CD14-positive monocyte (primary cell): Measurements from ENCODE around the gene DAGLA. TPM values are rescaled to one million over a fixed set of nuclear protein-coding genes. Genes with fewer than 3 reads are reported as not detected.

Experiments
- DNase-seq, 3 donors: peaks; one replicate each; pipeline ENCODE4 v3.0.0-alpha.2; 2011 to 2022
- H2AFZ ChIP-seq: 2 replicates; pipeline ENCODE4 v1.6.0; 2012; ENCODE audit warnings: mild to moderate bottlenecking, low read depth, low read length, inconsistent platforms; ENCODE audit not compliant: insufficient read depth, poor library complexity, severe bottlenecking
- H3K27ac ChIP-seq, 2 donors: 1 replicate in 1 of 2; 2 replicates in 1 of 2; pipeline ENCODE4 v1.5.1; 2012 to 2013; ENCODE audit warnings: low read length in 2 of 2, control low read depth in 1 of 2, inconsistent platforms in 1 of 2, low read depth in 1 of 2, mild to moderate bottlenecking in 1 of 2
- H3K27me3 ChIP-seq, 2 donors: one replicate each; pipeline versions ENCODE4 v1.6.0 to v1.6.1; 2011 to 2013; ENCODE audit warnings: low read length in 2 of 2; ENCODE audit not compliant: control insufficient read depth in 2 of 2, insufficient read depth in 2 of 2
- H3K36me3 ChIP-seq, 2 donors: replicated peaks in 1 of 2; 1 replicate in 1 of 2; 2 replicates in 1 of 2; pipeline versions ENCODE4 v1.5.1 to v1.6.1; 2012 to 2013; ENCODE audit warnings: low read length in 2 of 2, control low read depth in 1 of 2, inconsistent platforms in 1 of 2, mild to moderate bottlenecking in 1 of 2; ENCODE audit not compliant: insufficient read depth in 2 of 2, control insufficient read depth in 1 of 2
- H3K4me1 ChIP-seq, 2 donors: 1 replicate in 1 of 2; 2 replicates in 1 of 2; pipeline versions ENCODE4 v1.5.1 to v1.6.1; 2012 to 2013; ENCODE audit warnings: low read length in 2 of 2, control low read depth in 1 of 2, inconsistent platforms in 1 of 2, mild to moderate bottlenecking in 1 of 2, moderate library complexity in 1 of 2; ENCODE audit not compliant: insufficient read depth in 2 of 2, control insufficient read depth in 1 of 2
- H3K4me2 ChIP-seq: replicated peaks from 2 replicates; pipeline ENCODE3; 2012; ENCODE audit warnings: low read length, moderate library complexity, mild to moderate bottlenecking; ENCODE audit not compliant: poor library complexity, severe bottlenecking; ENCODE audit errors: extremely low read depth
- H3K4me3 ChIP-seq, 3 experiments: fragments of 200-600 bp in 1 of 3; sonication (generic) in 1 of 3; replicated peaks in 1 of 3; 1 replicate in 2 of 3; 2 replicates in 1 of 3; pipeline ENCODE4 v1.5.1; 2011 to 2013; ENCODE audit warnings: low read length in 3 of 3, mild to moderate bottlenecking in 3 of 3, control low read depth in 2 of 3, low read depth in 2 of 3, inconsistent platforms in 1 of 3, moderate library complexity in 1 of 3
- H3K79me2 ChIP-seq: 2 replicates; pipeline ENCODE4 v1.6.0; 2012; ENCODE audit warnings: mild to moderate bottlenecking, control low read depth, inconsistent platforms, low read length, moderate library complexity; ENCODE audit not compliant: insufficient read depth
- H3K9ac ChIP-seq: 2 replicates; pipeline ENCODE4 v1.6.0; 2017; ENCODE audit warnings: low read length, mild to moderate bottlenecking; ENCODE audit not compliant: insufficient read depth, poor library complexity, severe bottlenecking
- H3K9me3 ChIP-seq, 2 donors: replicated peaks in 1 of 2; 1 replicate in 1 of 2; 2 replicates in 1 of 2; pipeline versions ENCODE4 v1.5.1 to v1.6.1; 2012 to 2013; ENCODE audit warnings: low read length in 2 of 2, control low read depth in 1 of 2; ENCODE audit not compliant: control insufficient read depth in 1 of 2, insufficient read depth in 1 of 2
- H4K20me1 ChIP-seq: 2 replicates; pipeline ENCODE4 v1.6.0; 2012; ENCODE audit warnings: mild to moderate bottlenecking, low read length, control low read depth, moderate library complexity; ENCODE audit not compliant: insufficient read depth
- H3K27ac Mint-ChIP-seq, 7 donors: one replicate each; pipeline ENCODE4 v1.8.0; 2020; ENCODE audit warnings: mild to moderate bottlenecking in 7 of 7, mixed read lengths in 7 of 7, moderate library complexity in 6 of 7, inconsistent platforms in 2 of 7
- H3K27me3 Mint-ChIP-seq, 3 donors: one replicate each; pipeline ENCODE4 v1.8.0; 2021 to 2022; ENCODE audit warnings: low read depth in 3 of 3, mild to moderate bottlenecking in 3 of 3, mixed read lengths in 3 of 3, moderate library complexity in 3 of 3, inconsistent platforms in 1 of 3
- H3K36me3 Mint-ChIP-seq, 2 donors: one replicate each; pipeline ENCODE4 v1.8.0; 2020; ENCODE audit warnings: mixed read lengths in 2 of 2, inconsistent platforms in 1 of 2, mild to moderate bottlenecking in 1 of 2
- H3K4me1 Mint-ChIP-seq: one replicate; pipeline ENCODE4 v1.8.0; 2020; ENCODE audit warnings: mild to moderate bottlenecking, mixed read lengths
- H3K4me3 Mint-ChIP-seq, 2 donors: one replicate each; pipeline ENCODE4 v1.8.0; 2020; ENCODE audit warnings: mild to moderate bottlenecking in 2 of 2, mixed read lengths in 2 of 2, moderate library complexity in 1 of 2
- H3K9me3 Mint-ChIP-seq, 7 donors: one replicate each; pipeline ENCODE4 v1.8.0; 2020 to 2022; ENCODE audit warnings: mixed read lengths in 7 of 7, mild to moderate bottlenecking in 6 of 7, moderate library complexity in 6 of 7, inconsistent platforms in 2 of 7
- CTCF ChIP-seq: fragments of 200-600 bp; IDR thresholded peaks from one replicate; pipeline ENCODE4 v1.8.0; 2022; ENCODE audit warnings: antibody characterized with exemption, mild to moderate bottlenecking
- WGBS: methylation state at CpG from one replicate; pipeline ENCODE4 v1.1.5; 2013; ENCODE audit warnings: missing lambda C conversion rate; ENCODE audit not compliant: insufficient coverage; 5-methylcytosine and 5-hydroxymethylcytosine counted together
- intact Hi-C, 2 donors: fragments of 100-400 bp; cut with micrococcal nuclease; formaldehyde crosslinking; loops; one replicate each; pipeline versions ENCODE4 v1.15.0 to v1.15.1; 2023
- polyA plus RNA-seq, 3 donors: library from polyadenylated mRNA; depleted of rRNA in 1 of 3; unstranded in 2 of 3; stranded (reverse) in 1 of 3; fragments of 300-500 nt in 2 of 3; fragments of >200 nt in 1 of 3; fragmentation: Illumina TruSeq in 2 of 3; gene quantifications; 1 replicate in 2 of 3; 2 replicates in 1 of 3; pipeline ENCODE4 v1.2.3, GENCODE V29; 2012 to 2021

The DAGLA gene
- polyA plus RNA-seq, 3 donors: 0.16 to 6.7 (median 0.73) TPM

- Mint-ChIP-seq H3K27ac (no peak overlapping the region), H3K4me3 (no peak overlapping the region)
- intact Hi-C loops: no loop called here
Observed at GRCh38 chr11:61773356-61773755, 93.2 kb downstream of the DAGLA start.

GRCh38 chr11:61773809-61774208, 93.6 kb downstream of the DAGLA start:
- peaks cover 24 to 30% of the 10 kb centered on the region in 2 donors for H3K4me1 ChIP-seq
- peaks cover 0 to 3% (median 0%) of the 10 kb centered on the region in 7 donors for H3K9me3 Mint-ChIP-seq
- no peaks in the 10 kb centered on the region for H3K79me2 ChIP-seq
- peaks cover 14 to 26% (median 22%) of the 10 kb centered on the region in 3 donors for H3K27me3 Mint-ChIP-seq
- H2AFZ ChIP-seq: no peak overlapping the region
- intact Hi-C loops: no loop called here
- WGBS: 90% methylated on average over 16 of the region's 18 CpGs
- no peaks in the 10 kb centered on the region for H4K20me1 ChIP-seq
- no peak overlapping the region for H3K27ac ChIP-seq
- no peaks in the 10 kb centered on the region for H3K9me3 ChIP-seq
- no peaks in the 10 kb centered on the region for H3K36me3 ChIP-seq
- H3K9ac ChIP-seq: no peak overlapping the region
- no peaks in the 10 kb centered on the region for H3K36me3 Mint-ChIP-seq
- no peak overlapping the region for H3K27ac Mint-ChIP-seq
- no peak for TF ChIP-seq CTCF
- DNase-seq: no peak
- peaks cover 0 to 8% of the 10 kb centered on the region in 2 donors for H3K27me3 ChIP-seq
- peaks cover 29% of the 10 kb centered on the region for H3K4me1 Mint-ChIP-seq
- H3K4me3 Mint-ChIP-seq: no peak overlapping the region
- no peak overlapping the region for H3K4me2 ChIP-seq
- no peak overlapping the region for H3K4me3 ChIP-seq

More at GRCh38 chr11:61773356-61773755, 93.2 kb downstream of the DAGLA start:
- Histone ChIP-seq H4K20me1 (no peaks in the 10 kb centered on the region), H3K27ac (no peak overlapping the region), H3K79me2 (no peaks in the 10 kb centered on the region), H3K27me3 (peaks cover 0 to 7% of the 10 kb centered on the region in 2 donors), H3K36me3 (no peaks in the 10 kb centered on the region), H3K4me2 (no peak overlapping the region), H3K4me1 (peaks cover 24 to 30% of the 10 kb centered on the region in 2 donors), H3K4me3 (no peak overlapping the region), H3K9me3 (no peaks in the 10 kb centered on the region), H2AFZ (no peak overlapping the region), H3K9ac (no peak overlapping the region)
- Mint-ChIP-seq H3K27me3 (peaks cover 12 to 21% (median 19%) of the 10 kb centered on the region in 3 donors), H3K4me1 (peaks cover 29% of the 10 kb centered on the region), H3K9me3 (peaks cover 0 to 3% (median 0%) of the 10 kb centered on the region in 7 donors), H3K36me3 (no peaks in the 10 kb centered on the region)
- no peak for DNase-seq
- WGBS: 82% methylated on average over 5 of the region's 10 CpGs
- no peak for TF ChIP-seq CTCF
